GM18505 (cell line): ENCODE measurements around the gene ARHGEF17.

Source experiments
- ATAC-seq: cut with Tn5 transposase; IDR thresholded peaks from one replicate; pipeline ENCODE4 v1.9.1; 2021; ENCODE audit not compliant: unreplicated experiment
- POLR2A ChIP-seq: IDR thresholded peaks from 4 replicates; pipeline ENCODE4 v1.6.1; 2011; ENCODE audit warnings: borderline replicate concordance; ENCODE audit not compliant: insufficient read depth, insufficient read length; ENCODE audit errors: extremely low read depth

Gene ARHGEF17

DNA sequence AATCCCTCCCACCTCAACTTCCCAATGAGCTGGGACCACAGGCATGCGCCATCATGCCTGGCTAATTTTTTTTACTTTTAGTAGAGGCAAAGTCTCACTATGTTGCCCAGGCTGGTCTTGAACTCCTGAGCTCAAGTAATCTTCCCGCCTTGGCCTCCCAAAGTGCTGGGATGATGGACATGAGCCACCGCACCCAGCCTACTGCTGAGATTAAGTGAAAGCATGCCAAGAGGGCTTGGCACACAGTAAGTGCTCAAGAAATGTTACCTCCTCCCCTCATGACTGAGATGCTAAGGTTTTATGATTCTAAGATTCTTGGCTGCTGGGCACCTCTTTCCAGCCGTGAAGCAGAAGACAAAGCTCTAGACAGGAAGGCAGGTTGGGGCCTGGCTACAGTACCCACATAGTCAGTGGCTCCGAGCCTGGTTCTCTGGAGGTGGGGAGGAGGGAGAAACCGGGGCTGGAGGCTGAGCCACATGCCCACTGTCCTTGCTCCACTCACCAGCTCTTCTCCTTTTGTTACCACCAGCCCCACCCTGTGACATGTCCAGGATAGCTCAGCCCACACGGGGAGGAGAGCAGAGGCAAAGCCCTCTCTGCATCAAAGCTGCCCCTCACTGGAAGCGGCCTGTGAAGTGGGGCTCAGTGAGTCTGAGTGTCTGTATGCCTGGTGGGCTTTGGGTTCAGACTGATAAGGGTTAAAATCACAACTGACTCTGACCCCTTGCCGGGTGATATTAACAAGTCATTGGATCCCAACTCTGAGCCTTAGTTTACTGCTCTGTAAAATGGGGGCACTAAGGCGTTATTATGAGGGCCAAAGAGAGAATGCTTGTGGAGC is 12.9 kb downstream of the ARHGEF17 start:
- no peak for TF ChIP-seq POLR2A
- no peak for ATAC-seq

DNA sequence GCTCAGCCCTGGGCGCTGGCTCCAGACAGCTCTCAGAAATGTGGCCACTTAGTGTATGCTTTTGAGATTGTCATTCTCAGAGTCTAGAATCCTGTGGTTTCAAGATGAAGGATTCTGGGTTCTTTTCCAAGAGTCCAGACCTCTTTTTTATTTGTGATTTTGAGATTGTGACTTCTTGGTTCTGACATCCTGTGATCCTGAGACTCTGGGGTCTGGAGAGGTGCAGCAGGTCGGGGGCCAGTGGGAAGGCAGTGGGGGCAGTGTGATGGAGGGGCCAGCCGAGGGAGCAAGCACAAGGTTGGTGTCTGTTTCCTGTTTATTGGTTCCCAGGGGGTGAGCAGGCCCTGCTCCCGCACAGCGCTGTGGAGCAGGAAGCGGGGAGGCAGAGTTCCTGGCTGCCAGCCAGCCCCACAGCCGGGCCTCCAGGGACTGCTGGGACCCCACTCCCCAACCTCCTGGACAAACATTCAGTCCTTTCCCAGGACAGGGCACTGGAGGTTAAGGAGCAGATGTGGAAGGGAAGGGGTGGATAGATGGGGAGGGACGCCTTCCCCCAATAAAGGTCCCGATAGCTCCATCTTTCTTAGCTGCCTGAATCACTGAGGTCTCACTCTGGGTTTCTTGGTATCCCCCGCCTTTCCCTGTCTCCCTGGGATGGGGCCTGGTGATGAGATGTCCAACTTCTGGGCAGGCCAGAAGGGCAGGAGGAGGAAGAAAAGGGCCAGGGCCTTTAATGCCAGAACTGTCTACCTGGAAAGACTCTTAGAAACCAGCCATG is 13.7 kb downstream of the ARHGEF17 start:
- no peak for ATAC-seq
- TF ChIP-seq POLR2A = no peak

DNA sequence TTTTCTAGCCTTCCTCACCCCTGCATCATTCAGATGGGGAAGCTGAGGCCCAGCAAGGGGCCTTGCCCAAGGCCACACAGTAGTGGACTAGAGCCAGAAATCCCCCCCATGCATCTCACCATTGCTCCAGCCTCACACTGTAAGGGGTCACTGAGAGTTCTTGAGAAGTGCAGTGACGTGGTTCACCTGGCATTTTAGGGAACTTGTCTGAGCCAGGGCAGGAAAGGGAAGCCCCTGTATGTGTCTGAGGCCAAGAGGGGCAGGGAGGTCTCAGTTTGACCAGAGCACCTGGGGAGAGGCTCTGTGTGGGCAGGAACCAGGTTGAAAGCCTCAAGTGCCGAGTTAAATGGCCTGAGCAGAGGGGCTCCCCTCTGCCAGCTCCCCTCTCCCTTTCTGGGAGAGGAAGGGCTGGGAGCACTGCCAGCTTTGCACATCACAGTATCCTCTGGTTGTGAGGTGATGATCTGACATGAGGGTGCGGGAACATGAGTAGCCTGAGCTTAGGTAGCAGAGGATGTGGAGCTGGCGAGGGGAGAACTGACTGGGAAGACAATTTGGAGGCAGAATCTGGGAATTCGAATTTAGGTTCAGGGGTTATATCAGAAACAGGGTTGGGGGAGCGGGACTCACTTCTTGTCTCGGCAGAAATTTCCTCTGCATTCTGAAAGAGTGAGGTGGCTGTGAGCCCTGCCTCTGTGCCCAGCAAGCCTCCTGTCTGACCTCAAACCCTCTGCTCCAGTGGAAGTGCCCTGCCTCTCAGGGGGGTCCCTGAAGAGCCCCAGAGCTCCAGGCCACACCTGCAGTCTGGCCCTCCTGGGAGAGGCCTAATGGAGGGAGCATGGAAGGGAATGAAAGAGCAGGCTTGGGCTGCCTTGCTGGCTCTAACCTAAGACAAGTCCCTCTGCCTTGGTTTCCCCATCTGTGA is 14.6 kb downstream of the ARHGEF17 start:
- no peak for TF ChIP-seq POLR2A
- ATAC-seq = no peak

DNA sequence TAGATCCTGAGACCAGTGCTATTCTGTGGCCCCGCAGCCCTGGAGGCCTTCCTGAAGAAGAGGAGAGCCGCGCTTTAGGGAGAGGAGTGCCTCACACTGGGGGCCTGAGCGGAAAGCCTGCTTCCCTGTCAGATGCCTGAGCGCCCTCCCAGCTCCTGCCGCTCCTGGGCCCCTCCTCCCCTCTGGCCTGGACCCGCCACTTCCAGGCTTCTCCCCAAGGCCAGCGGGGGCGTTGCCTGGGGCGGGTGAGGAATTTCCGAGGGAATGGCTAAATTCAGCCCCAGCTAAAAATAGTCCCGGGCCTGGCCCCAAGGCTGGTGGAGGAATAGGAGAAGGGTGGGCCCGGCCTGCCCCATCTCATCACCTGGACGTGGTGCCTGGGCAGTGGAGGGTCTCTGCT is 15.4 kb downstream of the ARHGEF17 start:
- no peak for TF ChIP-seq POLR2A
- ATAC-seq = no peak

DNA sequence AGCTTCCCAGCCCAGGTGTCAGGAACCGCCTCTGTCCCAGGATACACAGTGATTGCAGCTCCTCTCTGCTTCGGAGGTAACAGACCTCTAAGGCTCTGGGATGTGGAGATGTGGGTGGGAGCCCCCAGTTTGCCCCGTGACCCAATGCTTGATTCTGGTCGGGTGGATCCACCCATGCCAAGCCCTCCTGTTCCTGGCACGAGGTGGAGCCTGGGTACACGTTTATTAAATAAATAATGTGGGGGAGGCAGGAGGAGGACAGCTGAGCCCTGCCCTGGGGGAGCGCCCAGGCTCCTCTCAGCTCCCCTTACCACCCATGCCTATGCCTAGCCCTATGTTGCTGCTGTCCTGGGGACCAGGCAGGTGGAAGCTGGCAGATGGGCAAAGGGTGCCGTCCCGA is 16.0 kb downstream of the ARHGEF17 start:
- TF ChIP-seq POLR2A = no peak

DNA sequence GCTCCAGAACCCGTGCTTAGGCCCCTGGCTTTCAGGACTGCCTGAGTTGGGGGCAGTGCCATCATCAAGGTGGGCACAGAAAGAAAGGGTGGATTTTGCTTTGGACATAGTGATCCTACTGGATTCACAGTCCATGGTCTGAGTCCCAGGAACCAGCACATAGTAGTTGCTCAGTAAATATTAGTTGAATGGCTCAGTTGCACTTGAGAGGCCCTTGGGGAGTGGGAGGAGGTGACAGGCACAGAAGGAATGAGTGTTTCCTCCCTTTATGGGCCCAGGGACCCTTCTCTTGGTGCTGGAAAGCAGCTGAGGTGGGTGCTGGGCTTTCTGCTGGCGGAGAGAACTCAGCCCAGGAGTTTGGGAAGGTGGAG is 16.6 kb downstream of the ARHGEF17 start:
- no peak for TF ChIP-seq POLR2A
- no peak for ATAC-seq

More for the DNA sequence above, 16.0 kb downstream of the ARHGEF17 start:
- ATAC-seq = no peak

DNA sequence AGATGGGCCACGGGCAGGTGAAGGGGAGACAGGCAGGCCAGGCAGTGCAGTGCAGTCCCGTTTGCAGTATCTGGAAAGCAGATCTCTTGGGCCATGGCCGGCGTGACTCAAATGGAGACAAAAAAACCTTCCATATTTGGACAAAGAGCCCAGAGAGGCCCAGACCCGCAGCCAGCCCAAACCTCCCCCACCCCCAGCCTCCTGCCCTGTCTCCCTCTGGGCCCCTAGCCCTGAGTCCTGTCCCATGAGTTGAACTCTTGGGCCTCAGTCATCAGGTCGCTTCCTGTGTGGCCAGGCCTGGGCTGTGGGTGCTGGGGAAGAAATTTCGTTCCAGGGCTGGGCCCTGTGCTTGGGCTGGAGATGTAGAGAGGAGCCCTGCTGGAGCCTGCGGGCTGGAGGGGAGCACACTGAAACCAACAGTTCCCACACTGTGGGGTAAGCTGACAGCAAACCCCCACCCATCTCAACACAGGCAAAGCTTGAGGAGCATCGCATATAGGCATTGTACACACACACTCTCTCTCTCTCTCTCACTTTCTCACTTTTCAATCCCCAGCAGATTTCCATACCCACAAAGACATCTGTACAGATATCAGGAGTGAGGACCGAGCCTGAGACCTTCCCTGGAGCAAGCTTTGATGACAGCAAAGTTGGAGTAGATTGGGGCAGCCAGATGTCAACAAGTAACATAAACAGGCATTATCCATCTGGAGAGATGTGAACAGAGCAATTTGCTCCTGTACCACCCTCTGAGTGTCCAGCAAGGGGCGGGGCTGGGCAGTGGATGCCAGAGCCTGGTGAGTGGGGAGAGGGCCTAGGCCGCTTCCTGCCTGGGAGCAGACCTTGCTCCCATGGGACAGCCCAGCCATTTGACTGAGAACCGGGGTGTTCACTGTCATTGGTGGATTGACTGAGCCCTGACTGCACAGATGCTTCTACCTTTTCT is 17.2 kb downstream of the ARHGEF17 start:
- TF ChIP-seq POLR2A = peak; percentile 69
- ATAC-seq = peak; percentile 58

DNA sequence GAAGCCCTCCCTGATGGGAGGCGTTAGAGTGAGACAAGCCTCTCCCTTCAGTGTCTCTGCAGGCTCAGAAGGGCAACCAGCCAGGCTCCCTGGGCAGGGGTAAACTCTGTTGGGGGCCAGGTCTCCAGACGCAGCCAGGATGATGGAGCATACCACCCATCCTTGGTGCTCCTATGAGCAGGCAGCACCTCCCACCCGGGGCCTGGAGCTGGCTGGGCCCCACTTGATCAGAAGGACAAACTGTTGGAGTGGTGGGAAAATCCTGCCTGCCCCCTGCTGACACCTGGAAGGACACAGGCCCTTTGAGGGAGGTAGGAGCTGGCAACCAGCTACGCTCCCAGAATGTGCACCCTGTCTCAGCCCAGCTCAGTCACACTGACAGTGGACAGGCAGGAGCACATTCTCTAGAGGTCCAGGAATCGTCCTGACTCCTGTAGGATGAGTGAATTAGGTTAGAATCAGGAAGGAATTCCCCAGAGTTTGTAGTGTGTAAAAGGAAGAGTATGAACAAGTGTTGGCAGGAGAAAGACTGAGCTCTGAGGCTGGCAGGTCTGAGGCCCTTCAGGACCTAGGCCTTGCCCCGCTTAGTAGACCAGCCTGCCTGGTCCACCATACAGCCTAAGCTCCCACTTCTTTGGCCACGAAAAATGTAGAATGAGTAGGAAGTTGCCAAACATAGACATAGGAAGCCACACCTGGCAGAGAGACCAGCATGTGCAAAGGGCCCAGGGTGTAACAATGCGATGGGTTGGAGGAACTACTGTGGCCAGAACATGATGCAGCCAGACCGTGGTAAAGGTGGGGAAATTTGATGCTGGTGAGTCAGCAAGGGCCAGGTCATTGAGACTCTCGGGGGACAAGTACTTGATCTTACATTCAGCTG is 19.1 kb downstream of the ARHGEF17 start:
- ATAC-seq = no peak
- no peak for TF ChIP-seq POLR2A

DNA sequence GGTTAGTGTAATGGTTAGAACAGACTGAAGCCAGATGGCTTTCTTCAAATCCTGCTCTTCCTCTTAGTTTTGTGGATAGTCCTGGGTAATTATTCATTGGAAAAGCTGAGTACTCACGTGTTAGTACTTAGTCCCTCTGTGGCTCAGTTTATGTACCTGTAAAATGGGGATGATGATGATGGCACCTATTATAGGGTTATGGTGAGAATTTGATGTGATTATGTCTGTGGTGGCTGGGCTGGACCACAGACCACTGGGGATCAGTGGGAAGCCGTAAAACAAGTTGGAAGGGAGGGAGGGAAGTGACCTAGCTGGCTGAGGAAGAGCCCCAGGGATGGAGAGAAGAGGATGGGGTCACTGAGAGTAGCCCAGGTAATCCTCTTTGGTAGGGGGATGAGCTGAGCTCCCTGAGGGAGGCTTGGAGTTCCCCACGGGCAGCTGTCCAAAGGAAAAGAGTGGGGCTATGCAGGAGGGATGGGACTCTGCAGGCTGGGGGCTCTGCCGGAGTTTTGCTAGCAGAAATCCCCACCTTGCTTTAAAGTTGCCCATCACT is 19.8 kb downstream of the ARHGEF17 start:
- ATAC-seq = no peak
- no peak for TF ChIP-seq POLR2A

DNA sequence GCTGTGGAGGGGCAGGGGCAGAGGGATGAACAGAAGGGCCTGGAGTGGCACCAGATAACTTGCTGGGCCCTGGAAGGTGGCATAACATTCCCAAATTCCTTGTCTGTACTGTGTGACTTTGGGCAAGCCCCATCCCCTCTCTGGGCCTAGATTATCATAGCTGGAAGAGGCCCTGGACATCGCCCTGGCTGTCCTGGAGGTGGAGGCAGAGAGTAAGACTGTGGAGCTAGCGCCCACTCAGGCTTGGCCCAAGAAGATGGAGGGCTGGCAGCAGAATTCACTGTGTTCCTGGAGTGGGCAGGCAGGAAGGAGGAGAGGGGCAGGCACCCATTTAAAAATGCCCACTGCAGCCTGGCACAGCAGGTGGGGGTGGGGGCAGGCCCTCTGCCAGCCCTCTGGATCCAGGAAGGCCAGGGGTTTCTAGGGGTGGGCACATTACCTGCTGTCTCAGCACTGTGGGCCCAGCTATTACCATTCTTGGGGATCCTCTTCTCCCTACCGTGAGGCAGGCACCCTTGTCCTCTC is 22.6 kb downstream of the ARHGEF17 start:
- no peak for TF ChIP-seq POLR2A
- no peak for ATAC-seq
